K562 (cell line): ENCODE results near the gene ZBTB8B. TPM values are rescaled to one million over a fixed set of nuclear protein-coding genes. Genes with fewer than 3 reads are reported as not detected.

ENCODE experiments used
- EHMT2 ChIP-seq: fragments of 450-650 bp; IDR thresholded peaks from 2 replicates; pipeline ENCODE4 v1.6.1; 2018; ENCODE audit warnings: antibody characterized with exemption
- FIP1L1 ChIP-seq: fragments of 200-400 bp; formaldehyde crosslinking; IDR thresholded peaks from 2 replicates; pipeline ENCODE4 v1.6.1; 2018; ENCODE audit warnings: mild to moderate bottlenecking, low read depth, low read length; ENCODE audit not compliant: poor library complexity, severe bottlenecking
- ILF3 ChIP-seq: fragments of 450-650 bp; IDR thresholded peaks from 2 replicates; pipeline ENCODE4 v1.6.1; 2018; ENCODE audit warnings: antibody characterized with exemption, mild to moderate bottlenecking, moderate library complexity, borderline replicate concordance
- LARP7 ChIP-seq: fragments of 450-650 bp; IDR thresholded peaks from 2 replicates; pipeline ENCODE4 v1.6.1; 2016
- NEUROD1 ChIP-seq: fragments of 150-350 bp; IDR thresholded peaks from 2 replicates; pipeline ENCODE4 v1.6.1; 2014; ENCODE audit warnings: borderline replicate concordance, low read length, low read depth; ENCODE audit not compliant: partially characterized antibody
- NFE2L1 ChIP-seq: fragments of 450-650 bp; IDR thresholded peaks from 2 replicates; pipeline ENCODE4 v1.6.1; 2016; ENCODE audit warnings: missing genetic modification characterization, low read depth, mild to moderate bottlenecking, missing compliant biosample characterization, moderate library complexity, borderline replicate concordance
- NRF1 ChIP-seq, 2 experiments: fragments of 450-650 bp; IDR thresholded peaks in 1 of 2; conservative IDR thresholded peaks in 1 of 2; 2 replicates each; pipeline ENCODE4 v1.6.1; 2014; ENCODE audit warnings: mild to moderate bottlenecking in 2 of 2
- POLR3A ChIP-seq: IDR thresholded peaks from 2 replicates; pipeline ENCODE4 v1.6.1; 2011; ENCODE audit warnings: borderline replicate concordance, mild to moderate bottlenecking, moderate library complexity; ENCODE audit not compliant: insufficient read length, insufficient read depth; ENCODE audit errors: extremely low read depth
- SMC3 ChIP-seq: conservative IDR thresholded peaks from 2 replicates; pipeline ENCODE4 v1.6.1; 2011; ENCODE audit warnings: low read depth, low read length, improper control_type of control experiment; ENCODE audit not compliant: insufficient read depth
- TAF9B ChIP-seq: fragments of 450-650 bp; IDR thresholded peaks from 2 replicates; pipeline ENCODE4 v1.6.1; 2018; ENCODE audit warnings: mild to moderate bottlenecking; ENCODE audit not compliant: partially characterized antibody
- ZNF143 ChIP-seq: sonication (generic); formaldehyde crosslinking; IDR thresholded peaks from 2 replicates; pipeline ENCODE4 v1.9.0; 2022; ENCODE audit warnings: mild to moderate bottlenecking, missing genetic modification reagents
- polyA plus RNA-seq, 8 experiments: library from polyadenylated mRNA; depleted of rRNA in 4 of 8; stranded (reverse) in 5 of 8; unstranded in 3 of 8; fragments of >200 nt; fragmentation: Nextera tagmentation in 2 of 8; fragmentation: Illumina TruSeq in 1 of 8; extraction: Ambion mirVana in 2 of 8; extraction: Trizol in 1 of 8; gene quantifications; 2 replicates each; pipeline versions ENCODE4 v1.2.1 to v1.2.3, GENCODE V29; 2011 to 2014; ENCODE audit warnings: inconsistent platforms in 1 of 8, missing spikeins in 1 of 8
- total RNA-seq, 7 experiments: library from RNA; depleted of rRNA in 6 of 7; stranded (reverse); fragments of >200 nt in 6 of 7; fragmentation: Illumina TruSeq in 2 of 7; extraction: Trizol in 2 of 7; gene quantifications; 2 replicates each; pipeline versions ENCODE4 v1.2.1 to v1.2.3, GENCODE V29; 2011 to 2021; ENCODE audit warnings: low replicate concordance in 1 of 7
- TF ChIP-seq, protein P1 (sequence below): sonication (generic); formaldehyde crosslinking; IDR thresholded peaks from 2 replicates; pipeline ENCODE4 v1.4.0; 2020; ENCODE audit warnings: mild to moderate bottlenecking, missing genetic modification reagents
- TF ChIP-seq, protein P2 (sequence below): IDR thresholded peaks from 2 replicates; pipeline ENCODE4 v1.6.1; 2016; ENCODE audit warnings: missing genetic modification characterization, missing compliant biosample characterization
- TF ChIP-seq, protein P3 (sequence below): fragments of 250-450 bp; sonication (Bioruptor Pico); IDR thresholded peaks from 2 replicates; pipeline ENCODE4 v1.8.0; 2021; ENCODE audit warnings: mild to moderate bottlenecking, moderate library complexity
- TF ChIP-seq, protein P4 (sequence below): fragments of 450-650 bp; IDR thresholded peaks from 2 replicates; pipeline ENCODE4 v1.6.1; 2016
- TF ChIP-seq, protein P5 (sequence below): fragments of 450-650 bp; conservative IDR thresholded peaks from 2 replicates; pipeline ENCODE4 v1.6.1; 2016; ENCODE audit warnings: missing genetic modification characterization, low read depth, mild to moderate bottlenecking, control low read depth, missing compliant biosample characterization

ZBTB8B gene
- total and polyA plus RNA-seq, 9 of the 15 experiments (the other 6 are each of a cell fraction or from before 2014, with no cell fraction given) = not detected

DNA sequence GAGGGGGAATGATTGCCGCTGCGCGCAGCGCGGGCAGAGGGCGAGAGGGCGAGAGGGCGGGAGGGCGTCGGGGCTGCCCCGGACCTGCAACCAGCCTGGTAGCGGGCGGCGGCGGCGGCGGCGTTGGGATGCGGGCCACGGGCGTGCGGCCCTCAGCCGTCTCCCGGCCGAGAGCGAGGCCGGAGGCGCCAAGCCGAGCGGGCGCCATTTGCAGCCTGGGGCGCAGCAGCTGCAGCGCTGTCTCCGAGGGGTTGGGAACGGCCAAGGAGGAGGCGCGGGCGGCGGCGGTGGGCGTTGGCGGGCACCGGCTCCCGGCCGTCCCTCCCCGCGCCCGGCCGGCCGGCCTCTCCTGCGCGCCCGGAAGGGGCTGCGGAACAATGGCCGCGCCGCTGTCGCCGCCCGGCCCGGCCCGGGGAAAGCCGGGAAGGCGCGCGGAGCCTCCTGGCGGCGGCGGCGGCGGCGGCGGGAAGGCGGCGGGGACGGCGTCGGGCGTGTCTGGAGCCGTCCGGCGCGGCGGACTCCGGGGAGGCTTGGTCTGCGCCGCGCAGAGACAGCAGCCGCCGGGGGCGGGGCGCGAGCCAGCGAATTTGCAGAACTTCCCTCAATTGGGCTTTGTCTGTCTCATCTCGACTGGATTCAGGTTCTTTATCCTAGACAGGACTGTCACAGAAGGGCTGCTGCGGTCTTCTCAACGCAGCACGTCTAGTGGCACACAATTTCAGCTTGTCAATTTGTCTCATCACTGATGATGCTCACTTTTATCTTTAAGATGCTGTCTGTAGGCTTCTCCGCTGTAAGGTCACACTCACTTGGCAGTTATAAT, 35.7 kb downstream of the ZBTB8B start (continued):
- TF ChIP-seq, protein P1, sequence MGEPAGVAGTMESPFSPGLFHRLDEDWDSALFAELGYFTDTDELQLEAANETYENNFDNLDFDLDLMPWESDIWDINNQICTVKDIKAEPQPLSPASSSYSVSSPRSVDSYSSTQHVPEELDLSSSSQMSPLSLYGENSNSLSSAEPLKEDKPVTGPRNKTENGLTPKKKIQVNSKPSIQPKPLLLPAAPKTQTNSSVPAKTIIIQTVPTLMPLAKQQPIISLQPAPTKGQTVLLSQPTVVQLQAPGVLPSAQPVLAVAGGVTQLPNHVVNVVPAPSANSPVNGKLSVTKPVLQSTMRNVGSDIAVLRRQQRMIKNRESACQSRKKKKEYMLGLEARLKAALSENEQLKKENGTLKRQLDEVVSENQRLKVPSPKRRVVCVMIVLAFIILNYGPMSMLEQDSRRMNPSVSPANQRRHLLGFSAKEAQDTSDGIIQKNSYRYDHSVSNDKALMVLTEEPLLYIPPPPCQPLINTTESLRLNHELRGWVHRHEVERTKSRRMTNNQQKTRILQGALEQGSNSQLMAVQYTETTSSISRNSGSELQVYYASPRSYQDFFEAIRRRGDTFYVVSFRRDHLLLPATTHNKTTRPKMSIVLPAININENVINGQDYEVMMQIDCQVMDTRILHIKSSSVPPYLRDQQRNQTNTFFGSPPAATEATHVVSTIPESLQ (CRISPR knock-in tag) = no peak
- TF ChIP-seq EHMT2 (no peak), ZNF143 (no peak; the same call in 1 of the 2 replicates), POLR3A (no peak), NEUROD1 (no peak), ILF3 (0 out of 2 replicates have a peak, but pooled peaks have one; percentile 40), NFE2L1 (tag) (no peak), FIP1L1 (no peak), NRF1 (conservative IDR thresholded peaks at IDR 0.05 in 1 of 2, IDR thresholded peaks at IDR 0.05 in 1 of 2) (peak; percentile 83 to 86), LARP7 (no peak), TAF9B (no peak), SMC3 (no peak)
- TF ChIP-seq, protein P2, sequence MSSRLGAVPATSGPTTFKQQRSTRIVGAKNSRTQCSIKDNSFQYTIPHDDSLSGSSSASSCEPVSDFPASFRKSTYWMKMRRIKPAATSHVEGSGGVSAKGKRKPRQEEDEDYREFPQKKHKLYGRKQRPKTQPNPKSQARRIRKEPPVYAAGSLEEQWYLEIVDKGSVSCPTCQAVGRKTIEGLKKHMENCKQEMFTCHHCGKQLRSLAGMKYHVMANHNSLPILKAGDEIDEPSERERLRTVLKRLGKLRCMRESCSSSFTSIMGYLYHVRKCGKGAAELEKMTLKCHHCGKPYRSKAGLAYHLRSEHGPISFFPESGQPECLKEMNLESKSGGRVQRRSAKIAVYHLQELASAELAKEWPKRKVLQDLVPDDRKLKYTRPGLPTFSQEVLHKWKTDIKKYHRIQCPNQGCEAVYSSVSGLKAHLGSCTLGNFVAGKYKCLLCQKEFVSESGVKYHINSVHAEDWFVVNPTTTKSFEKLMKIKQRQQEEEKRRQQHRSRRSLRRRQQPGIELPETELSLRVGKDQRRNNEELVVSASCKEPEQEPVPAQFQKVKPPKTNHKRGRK (tag) = no peak
- TF ChIP-seq, protein P3, sequence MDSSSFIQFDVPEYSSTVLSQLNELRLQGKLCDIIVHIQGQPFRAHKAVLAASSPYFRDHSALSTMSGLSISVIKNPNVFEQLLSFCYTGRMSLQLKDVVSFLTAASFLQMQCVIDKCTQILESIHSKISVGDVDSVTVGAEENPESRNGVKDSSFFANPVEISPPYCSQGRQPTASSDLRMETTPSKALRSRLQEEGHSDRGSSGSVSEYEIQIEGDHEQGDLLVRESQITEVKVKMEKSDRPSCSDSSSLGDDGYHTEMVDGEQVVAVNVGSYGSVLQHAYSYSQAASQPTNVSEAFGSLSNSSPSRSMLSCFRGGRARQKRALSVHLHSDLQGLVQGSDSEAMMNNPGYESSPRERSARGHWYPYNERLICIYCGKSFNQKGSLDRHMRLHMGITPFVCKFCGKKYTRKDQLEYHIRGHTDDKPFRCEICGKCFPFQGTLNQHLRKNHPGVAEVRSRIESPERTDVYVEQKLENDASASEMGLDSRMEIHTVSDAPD = no peak
- TF ChIP-seq, protein P4, sequence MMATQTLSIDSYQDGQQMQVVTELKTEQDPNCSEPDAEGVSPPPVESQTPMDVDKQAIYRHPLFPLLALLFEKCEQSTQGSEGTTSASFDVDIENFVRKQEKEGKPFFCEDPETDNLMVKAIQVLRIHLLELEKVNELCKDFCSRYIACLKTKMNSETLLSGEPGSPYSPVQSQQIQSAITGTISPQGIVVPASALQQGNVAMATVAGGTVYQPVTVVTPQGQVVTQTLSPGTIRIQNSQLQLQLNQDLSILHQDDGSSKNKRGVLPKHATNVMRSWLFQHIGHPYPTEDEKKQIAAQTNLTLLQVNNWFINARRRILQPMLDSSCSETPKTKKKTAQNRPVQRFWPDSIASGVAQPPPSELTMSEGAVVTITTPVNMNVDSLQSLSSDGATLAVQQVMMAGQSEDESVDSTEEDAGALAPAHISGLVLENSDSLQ = no peak
- TF ChIP-seq, protein P5, sequence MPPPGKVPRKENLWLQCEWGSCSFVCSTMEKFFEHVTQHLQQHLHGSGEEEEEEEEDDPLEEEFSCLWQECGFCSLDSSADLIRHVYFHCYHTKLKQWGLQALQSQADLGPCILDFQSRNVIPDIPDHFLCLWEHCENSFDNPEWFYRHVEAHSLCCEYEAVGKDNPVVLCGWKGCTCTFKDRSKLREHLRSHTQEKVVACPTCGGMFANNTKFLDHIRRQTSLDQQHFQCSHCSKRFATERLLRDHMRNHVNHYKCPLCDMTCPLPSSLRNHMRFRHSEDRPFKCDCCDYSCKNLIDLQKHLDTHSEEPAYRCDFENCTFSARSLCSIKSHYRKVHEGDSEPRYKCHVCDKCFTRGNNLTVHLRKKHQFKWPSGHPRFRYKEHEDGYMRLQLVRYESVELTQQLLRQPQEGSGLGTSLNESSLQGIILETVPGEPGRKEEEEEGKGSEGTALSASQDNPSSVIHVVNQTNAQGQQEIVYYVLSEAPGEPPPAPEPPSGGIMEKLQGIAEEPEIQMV (tag) = no peak
